ENCODE measurements around the gene TH.

DNA sequence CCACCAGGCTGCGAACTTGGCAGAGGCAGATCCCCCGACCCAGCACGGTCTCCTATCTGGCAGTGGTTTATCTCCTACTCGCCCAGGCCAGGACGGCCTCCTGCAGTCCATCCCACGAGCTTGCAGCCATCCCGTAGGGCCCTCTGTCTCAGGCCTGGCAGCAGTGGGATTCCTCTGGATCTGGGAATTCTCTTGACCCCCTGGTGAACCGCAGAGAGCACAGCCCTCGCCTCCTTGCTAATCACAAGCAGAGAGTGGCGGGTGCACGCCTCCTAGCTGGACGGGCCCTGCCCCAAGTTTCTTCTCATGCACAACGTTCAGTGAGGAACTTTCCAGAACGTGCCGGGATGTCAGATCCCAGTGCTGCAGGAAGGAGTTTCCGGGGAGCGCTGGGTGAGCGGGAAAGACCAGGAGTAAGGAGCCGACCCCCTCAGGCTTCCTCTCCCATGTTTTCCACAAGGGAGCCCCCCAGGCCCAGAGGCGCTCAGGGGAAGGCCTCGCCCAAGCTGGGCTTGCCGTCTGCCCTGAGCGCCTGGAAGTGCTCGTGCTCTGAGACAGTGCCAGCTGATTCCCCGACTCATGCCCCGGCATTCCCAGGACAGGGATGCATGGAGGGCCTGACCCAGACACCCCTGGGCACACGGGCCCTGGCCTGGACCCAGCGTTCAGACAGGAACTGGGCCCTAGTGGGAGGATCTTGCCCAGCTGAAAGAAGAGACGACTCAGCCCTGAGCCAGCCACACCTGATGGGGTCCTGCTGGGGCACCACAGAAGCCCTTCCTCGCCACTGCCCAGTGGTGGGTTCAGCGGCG is 57.0 kb downstream of the TH start:
- TF ChIP-seq, protein P1, sequence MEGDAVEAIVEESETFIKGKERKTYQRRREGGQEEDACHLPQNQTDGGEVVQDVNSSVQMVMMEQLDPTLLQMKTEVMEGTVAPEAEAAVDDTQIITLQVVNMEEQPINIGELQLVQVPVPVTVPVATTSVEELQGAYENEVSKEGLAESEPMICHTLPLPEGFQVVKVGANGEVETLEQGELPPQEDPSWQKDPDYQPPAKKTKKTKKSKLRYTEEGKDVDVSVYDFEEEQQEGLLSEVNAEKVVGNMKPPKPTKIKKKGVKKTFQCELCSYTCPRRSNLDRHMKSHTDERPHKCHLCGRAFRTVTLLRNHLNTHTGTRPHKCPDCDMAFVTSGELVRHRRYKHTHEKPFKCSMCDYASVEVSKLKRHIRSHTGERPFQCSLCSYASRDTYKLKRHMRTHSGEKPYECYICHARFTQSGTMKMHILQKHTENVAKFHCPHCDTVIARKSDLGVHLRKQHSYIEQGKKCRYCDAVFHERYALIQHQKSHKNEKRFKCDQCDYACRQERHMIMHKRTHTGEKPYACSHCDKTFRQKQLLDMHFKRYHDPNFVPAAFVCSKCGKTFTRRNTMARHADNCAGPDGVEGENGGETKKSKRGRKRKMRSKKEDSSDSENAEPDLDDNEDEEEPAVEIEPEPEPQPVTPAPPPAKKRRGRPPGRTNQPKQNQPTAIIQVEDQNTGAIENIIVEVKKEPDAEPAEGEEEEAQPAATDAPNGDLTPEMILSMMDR (IDR thresholded peaks at IDR 0.05): no peak
- no peak for TF ChIP-seq POLR2A (IDR thresholded peaks at IDR 0.05)

All from ovary (tissue), 3 donors.